HEK293T (cell line): ENCODE data around the gene PICALM.

ENCODE experiments used
- CTCF ChIA-PET: fragments of 350-600 bp; formaldehyde crosslinking; extraction: SDS; loops from one replicate; lab custom pipeline; 2021; ENCODE audit warnings: antibody characterized with exemption, inconsistent platforms; lab: Yijun Ruan, JAX
- POLR2A ChIA-PET: fragments of 350-600 bp; formaldehyde crosslinking; extraction: SDS; loops from one replicate; lab custom pipeline; 2020; ENCODE audit warnings: antibody characterized with exemption, inconsistent platforms; lab: Yijun Ruan, JAX
- DNase-seq: peaks from one replicate; pipeline ENCODE4 v3.0.0; 2012; ENCODE audit warnings: mixed read lengths; ENCODE audit errors: extremely low spot score
- ARNT ChIP-seq: fragments of 450-650 bp; IDR thresholded peaks from 2 replicates; pipeline ENCODE4 v1.6.1; 2017; ENCODE audit warnings: mild to moderate bottlenecking
- BHLHE40 ChIP-seq: fragments of 450-650 bp; IDR thresholded peaks from 2 replicates; pipeline ENCODE4 v1.6.1; 2016; ENCODE audit warnings: mild to moderate bottlenecking, moderate library complexity, borderline replicate concordance
- CTBP1 ChIP-seq: fragments of 450-650 bp; IDR thresholded peaks from 2 replicates; pipeline ENCODE4 v1.6.1; 2016; ENCODE audit warnings: borderline replicate concordance
- ELF4 ChIP-seq: fragments of 450-650 bp; IDR thresholded peaks from 2 replicates; pipeline ENCODE4 v1.6.1; 2017; ENCODE audit warnings: antibody characterized with exemption
- FOXA1 ChIP-seq: fragments of 450-650 bp; IDR thresholded peaks from 2 replicates; pipeline ENCODE4 v1.6.1; 2016; ENCODE audit warnings: mild to moderate bottlenecking
- FOXK2 ChIP-seq: fragments of 450-650 bp; IDR thresholded peaks from 2 replicates; pipeline ENCODE4 v1.6.1; 2016; ENCODE audit warnings: mild to moderate bottlenecking
- FOXM1 ChIP-seq: fragments of 450-650 bp; IDR thresholded peaks from 2 replicates; pipeline ENCODE4 v1.6.1; 2017; ENCODE audit warnings: mild to moderate bottlenecking, borderline replicate concordance
- HDGF ChIP-seq: fragments of 450-650 bp; IDR thresholded peaks from 2 replicates; pipeline ENCODE4 v1.6.1; 2017; ENCODE audit warnings: antibody characterized with exemption, borderline replicate concordance
- L3MBTL2 ChIP-seq: fragments of 450-650 bp; conservative IDR thresholded peaks from 2 replicates; pipeline ENCODE4 v1.6.1; 2016; ENCODE audit warnings: mild to moderate bottlenecking
- LEF1 ChIP-seq: fragments of 450-650 bp; IDR thresholded peaks from 2 replicates; pipeline ENCODE4 v1.6.1; 2017; ENCODE audit warnings: mild to moderate bottlenecking, borderline replicate concordance
- NFRKB ChIP-seq: fragments of 450-650 bp; IDR thresholded peaks from 2 replicates; pipeline ENCODE4 v1.6.1; 2016; ENCODE audit warnings: mild to moderate bottlenecking, moderate library complexity
- SP1 ChIP-seq: fragments of 450-650 bp; IDR thresholded peaks from 2 replicates; pipeline ENCODE4 v1.6.1; 2017
- SUZ12 ChIP-seq: fragments of 450-650 bp; IDR thresholded peaks from 2 replicates; pipeline ENCODE4 v1.6.1; 2016; ENCODE audit warnings: mild to moderate bottlenecking
- TARDBP ChIP-seq: fragments of 450-650 bp; IDR thresholded peaks from 2 replicates; pipeline ENCODE4 v1.6.1; 2016
- ZNF384 ChIP-seq: fragments of 450-650 bp; IDR thresholded peaks from 2 replicates; pipeline ENCODE4 v1.6.1; 2016
- TF ChIP-seq, protein P1 (sequence below): fragments of 450-650 bp; IDR thresholded peaks from 2 replicates; pipeline ENCODE4 v1.6.1; 2016

The PICALM gene

GRCh38 chr11:86016451-86016850, 52.4 kb downstream of the PICALM start:
- no peak for TF ChIP-seq FOXA1
- no peak for TF ChIP-seq ELF4
- no peak for DNase-seq
- POLR2A ChIA-PET = interaction anchor here (0.6 to 1.4 kb wide), 2 partner anchors 53 to 155 kb away, joined by 3 to 4 read pairs; partner anchors contain the start of gene PICALM
- CTCF ChIA-PET = interaction anchor here (1.3 kb wide), 1 partner anchor 26 kb away, joined by 5 read pairs; no protein-coding TSS in a partner anchor

DNA sequence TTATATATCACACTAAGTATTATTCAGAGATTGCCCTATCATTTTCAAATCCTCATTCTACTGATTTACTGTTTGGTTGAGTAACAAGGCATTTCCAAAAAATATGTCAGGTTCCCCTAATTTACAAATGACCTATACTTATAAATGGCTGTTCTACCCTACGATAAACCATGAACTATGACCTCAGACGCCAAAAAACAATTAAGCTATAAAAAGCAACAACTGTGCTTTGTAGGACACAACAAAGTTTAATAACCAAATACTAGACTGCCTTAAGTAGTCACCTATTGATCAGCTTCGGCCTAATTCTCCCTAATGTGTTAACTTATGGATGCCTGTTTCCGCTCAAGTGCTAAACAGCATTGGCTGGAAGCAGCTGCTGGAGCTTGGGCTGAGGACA, 53.2 kb downstream of the PICALM start:
- no peak for TF ChIP-seq L3MBTL2
- no peak for TF ChIP-seq SP1
- no peak for TF ChIP-seq FOXK2
- TF ChIP-seq SUZ12 = no peak
- no peak for TF ChIP-seq TARDBP
- TF ChIP-seq ZNF384 = no peak
- TF ChIP-seq HDGF = no peak
- TF ChIP-seq CTBP1 = no peak
- no peak for TF ChIP-seq FOXM1
- ChIA-PET POLR2A (interaction anchor here (0.6 to 1.4 kb wide), 2 partner anchors 53 to 155 kb away, joined by 3 to 4 read pairs; partner anchors contain the start of gene PICALM), CTCF (no interaction called here)
- no peak for DNase-seq

DNA sequence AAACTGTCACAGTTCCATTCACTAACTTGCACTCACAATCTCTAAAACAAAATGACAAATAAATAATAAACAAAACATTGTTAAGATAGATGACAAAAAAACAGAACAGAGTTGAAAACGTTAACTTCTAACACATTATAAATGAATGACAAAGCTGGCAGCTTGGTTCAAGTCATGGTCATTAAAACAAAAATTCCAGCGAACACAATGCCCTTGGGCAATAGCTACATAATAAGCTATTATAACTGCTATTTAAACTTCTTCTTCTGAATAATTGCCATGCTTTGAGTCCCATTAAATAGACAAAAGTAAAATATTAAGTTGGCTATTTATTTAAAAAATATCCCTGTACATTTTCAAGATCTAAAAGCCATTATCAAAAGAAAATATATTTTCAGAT, 54.7 kb downstream of the PICALM start:
- DNase-seq = no peak
- ChIA-PET POLR2A (no interaction called here), CTCF (no interaction called here)
- TF ChIP-seq HDGF (no peak), SUZ12 (no peak), LEF1 (no peak), BHLHE40 (no peak), ELF4 (no peak), FOXM1 (no peak), L3MBTL2 (no peak), SP1 (no peak), FOXA1 (no peak), TARDBP (no peak), ZNF384 (no peak), ARNT (no peak), CTBP1 (no peak), NFRKB (no peak), FOXK2 (no peak)
- TF ChIP-seq, protein P1, sequence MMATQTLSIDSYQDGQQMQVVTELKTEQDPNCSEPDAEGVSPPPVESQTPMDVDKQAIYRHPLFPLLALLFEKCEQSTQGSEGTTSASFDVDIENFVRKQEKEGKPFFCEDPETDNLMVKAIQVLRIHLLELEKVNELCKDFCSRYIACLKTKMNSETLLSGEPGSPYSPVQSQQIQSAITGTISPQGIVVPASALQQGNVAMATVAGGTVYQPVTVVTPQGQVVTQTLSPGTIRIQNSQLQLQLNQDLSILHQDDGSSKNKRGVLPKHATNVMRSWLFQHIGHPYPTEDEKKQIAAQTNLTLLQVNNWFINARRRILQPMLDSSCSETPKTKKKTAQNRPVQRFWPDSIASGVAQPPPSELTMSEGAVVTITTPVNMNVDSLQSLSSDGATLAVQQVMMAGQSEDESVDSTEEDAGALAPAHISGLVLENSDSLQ = no peak

GRCh38 chr11:86013713-86014112, 55.2 kb downstream of the PICALM start:
- ChIA-PET POLR2A (no interaction called here), CTCF (no interaction called here)
- no peak for TF ChIP-seq HDGF
- no peak for TF ChIP-seq SP1
- TF ChIP-seq FOXA1 = no peak
- TF ChIP-seq FOXM1 = no peak
- no peak for TF ChIP-seq ELF4
- TF ChIP-seq FOXK2 = no peak
- TF ChIP-seq LEF1 = no peak
- TF ChIP-seq NFRKB = no peak
- no peak for TF ChIP-seq TARDBP
- DNase-seq = no peak

GRCh38 chr11:86011175-86011574, 57.7 kb downstream of the PICALM start:
- no peak for DNase-seq
- CTCF ChIA-PET = no interaction called here
- POLR2A ChIA-PET = no interaction called here
- TF ChIP-seq ELF4 = no peak
- TF ChIP-seq SUZ12 = no peak
- no peak for TF ChIP-seq FOXA1
- TF ChIP-seq L3MBTL2 = no peak
- no peak for TF ChIP-seq ARNT
- no peak for TF ChIP-seq CTBP1
- no peak for TF ChIP-seq ZNF384
- TF ChIP-seq FOXK2 = no peak
- TF ChIP-seq, protein P1 = no peak
- no peak for TF ChIP-seq NFRKB
- TF ChIP-seq BHLHE40 = no peak
- TF ChIP-seq HDGF = no peak

DNA sequence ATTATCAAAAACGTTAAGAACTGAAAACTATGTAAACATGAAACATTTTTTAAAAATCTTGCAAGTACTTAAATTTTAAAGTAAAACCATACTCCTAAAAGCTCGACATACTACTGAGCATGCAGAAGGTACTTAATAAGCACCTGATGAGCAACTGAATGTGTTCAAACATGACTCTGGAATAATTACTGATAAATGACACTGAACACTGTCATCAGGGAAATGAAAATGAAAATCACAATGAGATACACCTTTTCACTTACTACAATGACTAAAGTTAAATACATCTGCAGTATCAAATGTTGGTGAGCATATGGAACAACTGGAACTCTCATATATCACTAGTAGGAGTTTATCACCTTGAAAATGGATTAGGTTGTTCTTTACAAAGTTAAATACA, 65.2 kb downstream of the PICALM start:
- POLR2A ChIA-PET = no interaction called here
- DNase-seq = no peak
- CTCF ChIA-PET = no interaction called here
- TF ChIP-seq FOXK2 (no peak), TARDBP (no peak), SUZ12 (no peak), ZNF384 (no peak), ARNT (no peak), FOXM1 (no peak), SP1 (no peak), FOXA1 (no peak), LEF1 (no peak), BHLHE40 (no peak), ELF4 (no peak)
- TF ChIP-seq, protein P1 = no peak

GRCh38 chr11:86002431-86002830, 66.5 kb downstream of the PICALM start:
- POLR2A ChIA-PET = no interaction called here
- DNase-seq = no peak
- TF ChIP-seq LEF1 (no peak), CTBP1 (no peak), NFRKB (no peak), ELF4 (no peak), ZNF384 (no peak), HDGF (no peak), L3MBTL2 (no peak), ARNT (no peak), BHLHE40 (no peak), TARDBP (no peak), FOXA1 (no peak), SUZ12 (no peak), FOXK2 (no peak), FOXM1 (no peak), SP1 (no peak)
- TF ChIP-seq, protein P1 = no peak
- CTCF ChIA-PET = no interaction called here
